Cerebellar nuclear complex (tissue), 1 donor: Measurements from ENCODE around the gene DYSF.
A peak's percentile ranks its signal among the peaks of the same experiment; 100 is the strongest.

Experiments used
- DNase-seq, 2 experiments: peaks; one replicate each; lab custom pipeline; 2025; lab: John Stamatoyannopoulos, UW

DYSF gene

DNA sequence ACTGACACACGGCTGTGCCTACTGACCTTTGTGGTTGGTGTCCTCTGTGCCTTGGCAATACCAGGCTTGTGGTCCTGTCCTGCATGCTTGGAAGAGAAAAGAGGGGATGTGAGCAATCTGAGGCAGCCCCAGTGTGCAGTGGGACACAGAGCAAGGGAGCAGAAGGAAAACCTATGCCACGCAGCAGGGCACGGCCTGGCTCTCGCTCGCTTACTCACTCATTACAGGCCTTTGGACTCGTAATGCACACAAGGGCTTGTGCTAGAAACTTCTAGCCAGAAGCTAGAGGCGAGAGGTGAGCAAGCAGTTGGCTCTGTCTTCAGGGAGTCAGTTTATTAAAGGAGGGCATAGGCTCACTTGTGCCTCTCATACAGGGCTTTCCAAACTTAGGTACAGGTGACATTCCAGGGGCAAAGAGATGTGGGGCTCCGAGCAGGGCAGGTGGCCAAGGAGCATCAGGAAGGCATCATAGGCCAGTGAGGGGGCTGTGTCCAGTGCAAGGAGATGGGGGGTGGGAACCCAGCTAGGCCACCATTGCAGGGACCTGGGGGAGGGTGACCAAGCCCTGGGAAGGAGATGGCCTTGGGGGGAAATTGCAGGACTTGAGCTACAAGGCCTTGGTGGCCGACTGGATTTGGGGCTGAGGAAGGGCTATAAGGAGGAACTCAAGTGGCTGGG, 100.8 kb downstream of the DYSF start:
- no peak for DNase-seq

GRCh38 chr2:71554706-71555056, 101.3 kb downstream of the DYSF start:
- no peak for DNase-seq

- DNase-seq: no peak
These were observed 102.6 kb downstream of the DYSF start for GRCh38 chr2:71555798-71556454.

DNA sequence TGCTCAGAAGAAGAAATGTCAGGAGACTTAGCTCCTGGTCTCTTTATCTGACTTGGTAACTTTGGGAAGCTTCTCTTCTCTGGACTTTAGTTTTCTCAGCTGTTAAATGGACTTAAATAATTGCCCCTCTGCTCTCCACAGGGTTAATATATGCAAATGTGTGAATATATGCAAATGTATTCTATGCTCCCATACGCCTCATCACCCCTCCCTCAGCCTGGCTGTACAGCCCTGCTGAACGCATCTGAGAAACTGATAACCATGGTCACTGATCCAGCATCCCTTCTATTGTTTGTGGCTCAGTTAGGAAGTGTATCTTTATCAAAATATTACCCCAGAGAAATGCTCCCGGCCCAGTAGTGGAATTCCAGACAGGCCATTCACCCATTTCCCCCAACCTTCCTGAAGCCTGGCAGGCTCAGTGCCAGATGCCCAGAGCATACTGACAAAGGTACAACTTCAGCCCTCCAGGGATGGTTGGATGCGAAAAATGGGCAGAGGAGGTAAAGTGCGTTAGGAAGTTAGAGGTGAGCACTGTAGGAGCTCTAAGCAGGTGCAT, 103.4 kb downstream of the DYSF start:
- DNase-seq: no peak

DNA sequence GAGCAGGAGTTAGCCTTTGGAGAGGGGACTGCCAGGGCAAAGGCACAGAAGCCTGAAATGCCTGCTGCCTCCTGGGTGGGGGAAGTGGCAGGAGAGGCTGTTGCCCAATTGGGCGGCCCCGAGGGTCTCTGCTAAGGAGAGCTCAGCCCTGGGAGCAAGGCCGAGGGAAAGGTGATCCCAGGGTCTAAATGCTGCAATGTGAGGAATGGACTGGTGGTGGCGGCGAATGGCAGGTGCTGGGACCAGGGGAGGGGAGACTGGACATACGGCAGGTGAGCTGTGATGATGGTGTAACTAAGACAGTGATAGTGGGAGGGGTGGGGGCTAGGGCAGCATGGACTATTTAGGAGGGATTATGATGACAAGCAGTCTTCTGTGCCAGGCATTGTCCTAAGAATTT, 104.0 kb downstream of the DYSF start:
- no peak for DNase-seq

DNA sequence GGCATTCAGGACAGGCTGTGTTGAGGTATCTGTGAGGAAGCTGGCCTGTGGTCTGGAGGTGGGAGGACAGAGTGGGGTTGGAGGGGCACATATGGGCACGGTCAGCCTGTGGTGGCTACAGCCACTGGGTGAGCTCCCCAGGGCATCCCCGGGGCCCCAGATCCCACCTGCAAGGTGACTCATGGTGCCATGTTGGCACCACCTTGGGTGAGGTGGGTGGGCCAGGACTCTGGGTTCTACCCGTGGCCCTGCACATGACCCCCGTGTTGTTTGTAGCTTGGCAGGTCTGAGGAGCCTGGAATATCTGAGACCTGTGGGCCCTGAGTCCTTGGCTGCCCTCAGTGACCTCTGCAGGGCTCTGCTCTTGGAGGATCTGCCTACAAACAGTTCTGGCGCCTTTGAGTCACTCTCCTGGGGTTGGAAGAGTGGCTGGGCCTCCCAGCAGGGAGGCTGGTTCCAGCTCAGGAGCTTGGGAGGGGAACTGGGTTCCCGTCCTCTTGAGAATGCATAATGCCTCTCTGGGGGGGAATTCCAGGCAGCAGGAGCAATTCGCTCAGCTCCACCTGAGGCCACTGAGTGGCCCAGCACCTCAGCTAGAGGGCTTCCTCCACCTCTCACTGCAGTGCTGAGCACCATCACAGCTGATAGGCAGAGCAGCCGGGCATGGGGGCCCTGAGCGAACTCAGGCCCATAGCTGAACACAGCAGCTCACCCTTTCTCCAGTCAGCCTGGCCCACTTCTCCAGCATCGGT, 105.1 kb downstream of the DYSF start:
- no peak for DNase-seq

GRCh38 chr2:71559080-71559827, 105.9 kb downstream of the DYSF start:
- DNase-seq: no peak

DNA sequence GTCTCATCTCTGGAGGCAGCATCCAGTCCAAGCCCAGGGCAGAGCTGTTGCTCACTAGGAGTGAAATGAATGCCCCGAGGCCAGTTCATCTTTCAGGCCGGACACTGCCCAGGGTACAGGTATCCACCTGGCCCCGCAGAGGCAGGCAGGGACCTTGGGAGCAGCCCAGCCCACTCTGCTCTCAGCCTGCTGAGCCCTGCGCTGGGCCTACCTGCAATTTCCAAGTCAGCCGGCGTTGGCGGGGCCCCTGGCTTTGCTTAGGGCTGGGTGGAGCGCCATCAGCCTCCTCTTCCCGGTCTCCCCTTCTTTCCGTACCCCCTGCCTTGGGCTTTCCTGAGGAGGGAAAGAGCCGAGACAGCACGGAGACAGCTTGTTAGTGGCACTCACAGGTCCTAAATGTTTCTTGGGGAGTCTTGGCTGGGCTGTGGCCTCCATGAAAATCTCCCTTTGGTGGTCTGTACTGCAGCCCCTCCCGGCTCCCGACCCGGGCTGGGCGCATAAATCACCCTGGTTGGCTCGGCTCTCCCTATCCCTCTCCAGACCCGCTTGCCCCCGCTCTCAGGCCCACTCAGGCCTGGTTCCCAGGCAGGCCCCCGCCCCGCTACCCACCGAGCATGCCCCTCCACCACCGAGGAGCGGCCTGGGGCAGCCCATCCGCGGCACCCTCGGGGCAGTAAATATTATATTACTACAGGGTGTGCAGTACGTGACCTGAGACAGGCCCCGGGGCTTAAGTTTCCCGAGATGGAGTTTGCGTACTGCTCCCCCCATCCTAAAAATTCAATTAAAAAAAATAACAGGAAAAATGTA, 106.7 kb downstream of the DYSF start:
- DNase-seq: no peak

- no peak for DNase-seq
These were observed 107.3 kb downstream of the DYSF start for GRCh38 chr2:71560638-71561011.

GRCh38 chr2:71561441-71562267, 108.3 kb downstream of the DYSF start:
- DNase-seq: peak in 1 of 2 experiments; percentile 10

- DNase-seq: no peak
These were observed 109.2 kb downstream of the DYSF start for GRCh38 chr2:71562518-71562917.

GRCh38 chr2:71563872-71564271, 110.5 kb downstream of the DYSF start:
- no peak for DNase-seq

GRCh38 chr2:71564361-71564760, 111.0 kb downstream of the DYSF start:
- no peak for DNase-seq

- DNase-seq: no peak
These were observed 111.4 kb downstream of the DYSF start for GRCh38 chr2:71564790-71565189.

- DNase-seq: no peak
These were observed 113.0 kb downstream of the DYSF start for GRCh38 chr2:71566372-71566771.

DNA sequence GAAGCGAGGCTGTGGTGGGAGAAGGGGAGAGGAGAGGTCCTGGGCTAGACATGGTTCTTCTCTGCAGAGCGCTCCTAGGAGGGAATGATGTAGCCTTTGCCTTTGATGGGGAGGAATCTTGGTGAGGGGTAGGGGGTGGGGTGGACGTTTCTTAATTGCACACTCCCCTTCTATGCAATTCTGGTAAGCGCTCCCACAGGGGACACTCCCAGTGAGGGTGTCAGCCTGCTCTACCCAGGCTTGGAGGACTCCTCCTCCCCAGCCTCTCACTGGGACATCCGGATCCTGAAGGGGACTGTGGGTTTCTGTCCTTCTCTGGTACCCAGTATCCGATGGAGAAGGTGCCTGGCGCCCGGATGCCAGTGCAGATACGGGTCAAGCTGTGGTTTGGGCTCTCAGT, 114.3 kb downstream of the DYSF start:
- no peak for DNase-seq

DNA sequence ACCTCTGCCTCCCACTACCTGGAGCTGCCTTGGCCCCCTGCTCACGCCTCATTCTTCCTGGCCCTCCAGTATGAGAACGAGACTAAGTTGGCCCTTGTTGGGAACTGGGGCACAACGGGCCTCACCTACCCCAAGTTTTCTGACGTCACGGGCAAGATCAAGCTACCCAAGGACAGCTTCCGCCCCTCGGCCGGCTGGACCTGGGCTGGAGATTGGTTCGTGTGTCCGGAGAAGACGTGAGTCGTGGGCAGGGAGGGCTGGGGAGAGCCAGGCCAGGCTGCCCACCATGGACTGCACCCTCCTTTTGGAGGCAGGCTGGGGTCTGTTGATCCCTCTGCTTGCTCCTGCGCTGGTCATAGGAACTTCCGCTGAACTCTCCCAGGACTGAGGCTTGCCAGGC, 114.7 kb downstream of the DYSF start:
- DNase-seq: no peak

GRCh38 chr2:71570511-71570910, 117.2 kb downstream of the DYSF start:
- DNase-seq: no peak

DNA sequence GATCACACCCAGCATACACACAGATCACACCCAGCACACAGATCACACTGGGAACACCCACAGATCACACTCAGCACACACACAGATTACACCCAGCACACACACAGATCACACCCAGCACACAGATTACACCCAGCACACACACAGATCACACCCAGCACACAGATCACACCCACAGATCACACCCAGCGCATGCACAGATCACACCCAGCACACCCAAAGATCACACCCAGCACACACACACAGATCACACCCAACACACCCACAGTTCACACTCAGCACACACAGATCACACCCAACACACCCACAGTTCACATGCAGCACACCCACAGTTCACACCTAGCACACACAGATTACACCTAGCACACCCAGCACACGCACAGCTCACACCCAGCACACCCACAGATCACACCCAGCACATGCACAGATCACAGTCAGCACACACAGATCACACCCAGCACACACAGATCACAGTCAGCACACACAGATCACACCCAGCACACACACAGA, 117.6 kb downstream of the DYSF start:
- DNase-seq: no peak

GRCh38 chr2:71571945-71572344, 118.6 kb downstream of the DYSF start:
- DNase-seq: no peak
